ENCODE data around the gene STX12. TPM values are rescaled to one million over a fixed set of nuclear protein-coding genes. Genes with fewer than 3 reads are reported as not detected.

The STX12 gene
- total RNA-seq, 1 experiment from 2014 or later: 9.9 TPM

DNA sequence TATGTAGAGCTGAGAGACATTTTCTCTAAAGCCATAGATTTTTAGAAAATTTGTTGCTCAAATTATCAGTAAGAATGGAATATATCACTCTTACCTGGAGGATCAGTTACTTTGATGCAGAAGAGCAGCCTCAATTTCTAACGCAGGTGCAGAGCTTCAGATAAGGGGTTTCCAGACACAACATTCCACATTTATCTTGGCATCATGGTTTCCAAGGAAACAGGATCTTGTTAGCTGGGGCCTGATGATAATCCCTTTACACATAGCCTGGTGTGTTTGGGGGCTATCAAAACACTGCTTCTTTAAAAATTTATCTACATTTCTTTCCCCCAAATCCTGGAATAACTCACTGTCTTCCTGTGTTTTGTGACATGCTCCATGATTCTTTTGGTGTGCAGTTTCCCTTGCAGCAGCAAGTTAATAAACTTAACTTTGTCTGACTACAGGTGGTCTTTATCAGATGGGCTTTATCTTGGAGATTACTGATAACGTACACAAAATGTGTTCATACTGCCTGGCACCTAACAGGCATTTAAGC lies 2.7 kb upstream of the STX12 start:
- Histone ChIP-seq H3K14ac (ENCODE audit: insufficient read depth, low read length) (no peak overlapping the region), H3K27me3 (ENCODE audit: insufficient read depth, low read length) (no peaks in the 10 kb centered on the region; the same call in 1 of the 2 replicates), H3K9ac (ENCODE audit: extremely low read depth, insufficient read length, low read length) (no peak overlapping the region), H3K9me3 (ENCODE audit: control insufficient read depth, low read depth, low read length) (no peaks in the 10 kb centered on the region), H2AFZ (ENCODE audit: low read length) (no peak overlapping the region), H2BK15ac (ENCODE audit: low read depth, low read length) (no peak overlapping the region), H2BK5ac (ENCODE audit: insufficient read length, low read length) (no peak overlapping the region), H4K91ac (ENCODE audit: insufficient read length, low read depth, low read length) (no peak overlapping the region), H2AK5ac (ENCODE audit: insufficient read length, low read length) (no peak overlapping the region), H3K4me2 (ENCODE audit: insufficient read depth, insufficient read length, low read length) (no peak overlapping the region), H3K23ac (ENCODE audit: insufficient read length, low read depth, low read length) (no peak overlapping the region), H3K4ac (ENCODE audit: low read depth, low read length) (no peak overlapping the region), H3K4me1 (ENCODE audit: insufficient read depth, low read length) (no peaks in the 10 kb centered on the region), H2BK12ac (ENCODE audit: insufficient read length, low read depth, low read length) (no peak overlapping the region), H2BK20ac (ENCODE audit: low read depth, low read length, poor library complexity, severe bottlenecking) (no peak overlapping the region), H3K79me2 (ENCODE audit: insufficient read depth, low read length) (no peaks in the 10 kb centered on the region), H4K20me1 (ENCODE audit: control insufficient read depth, insufficient read depth, insufficient read length) (no peaks in the 10 kb centered on the region), H4K8ac (replicated peaks; ENCODE audit: insufficient read length, low read depth, low read length) (no peak overlapping the region), H3T11ph (ENCODE audit: low read length) (no peak overlapping the region), H3K27ac (ENCODE audit: insufficient read length, low read depth, low read length) (no peak overlapping the region), H4K5ac (ENCODE audit: insufficient read length, low read depth, low read length) (no peak overlapping the region), H3K79me1 (ENCODE audit: insufficient read depth, low read depth, low read length, poor library complexity, severe bottlenecking) (no peaks in the 10 kb centered on the region), H2BK120ac (ENCODE audit: low read depth, low read length, poor library complexity, severe bottlenecking) (no peak overlapping the region), H3K18ac (ENCODE audit: insufficient read length, low read depth, low read length) (no peak overlapping the region), H3K23me2 (ENCODE audit: insufficient read length, low read depth, low read length, poor library complexity, severe bottlenecking) (peaks cover 7% of the 10 kb centered on the region), H3K56ac (ENCODE audit: insufficient read length, low read depth, low read length) (no peak overlapping the region)
- Mint-ChIP-seq H3K36me3 (ENCODE audit: insufficient read depth in 1 of 3, low read depth in 3 of 3) (no peaks in the 10 kb centered on the region; a peak in 1 of 7 replicates), H3K9me3 (no peaks in the 10 kb centered on the region; a peak in 1 of 5 replicates), H3K4me3 (no peak overlapping the region), H3K27me3 (ENCODE audit: low read depth) (no peaks in the 10 kb centered on the region; the same call in 1 of the 2 replicates), H3K27ac (no peak overlapping the region), H3K4me1 (peaks cover 9 to 13% of the 10 kb centered on the region in 2 experiments)
- DNase-seq: no peak
- WGBS (ENCODE audit: extremely low coverage, insufficient read length, low lambda C conversion rate): no CpG with 5 or more reads among the region's 2 CpGs
- TF ChIP-seq, protein P1, sequence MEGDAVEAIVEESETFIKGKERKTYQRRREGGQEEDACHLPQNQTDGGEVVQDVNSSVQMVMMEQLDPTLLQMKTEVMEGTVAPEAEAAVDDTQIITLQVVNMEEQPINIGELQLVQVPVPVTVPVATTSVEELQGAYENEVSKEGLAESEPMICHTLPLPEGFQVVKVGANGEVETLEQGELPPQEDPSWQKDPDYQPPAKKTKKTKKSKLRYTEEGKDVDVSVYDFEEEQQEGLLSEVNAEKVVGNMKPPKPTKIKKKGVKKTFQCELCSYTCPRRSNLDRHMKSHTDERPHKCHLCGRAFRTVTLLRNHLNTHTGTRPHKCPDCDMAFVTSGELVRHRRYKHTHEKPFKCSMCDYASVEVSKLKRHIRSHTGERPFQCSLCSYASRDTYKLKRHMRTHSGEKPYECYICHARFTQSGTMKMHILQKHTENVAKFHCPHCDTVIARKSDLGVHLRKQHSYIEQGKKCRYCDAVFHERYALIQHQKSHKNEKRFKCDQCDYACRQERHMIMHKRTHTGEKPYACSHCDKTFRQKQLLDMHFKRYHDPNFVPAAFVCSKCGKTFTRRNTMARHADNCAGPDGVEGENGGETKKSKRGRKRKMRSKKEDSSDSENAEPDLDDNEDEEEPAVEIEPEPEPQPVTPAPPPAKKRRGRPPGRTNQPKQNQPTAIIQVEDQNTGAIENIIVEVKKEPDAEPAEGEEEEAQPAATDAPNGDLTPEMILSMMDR (conservative IDR thresholded peaks at IDR 0.05): no peak
